H1 (cell line): ENCODE measurements around the gene KRTAP12-3. TPM values are rescaled to one million over a fixed set of nuclear protein-coding genes. Genes with fewer than 3 reads are reported as not detected.
A peak's percentile ranks its signal among the peaks of the same experiment; 100 is the strongest.

Experiments
- CTCF ChIA-PET: fragments of 300-600 bp; sonication (Branson Sonifier 250); formaldehyde crosslinking; loops from one replicate; lab custom pipeline; 2021; ENCODE audit not compliant: partially characterized antibody; lab: Charles Lee
- POLR2A ChIA-PET: fragments of 300-600 bp; sonication (Branson Sonifier 250); formaldehyde crosslinking; loops from one replicate; lab custom pipeline; 2021; ENCODE audit warnings: inconsistent platforms; ENCODE audit not compliant: partially characterized antibody; lab: Charles Lee
- DNase-seq, 2 experiments: peaks; one replicate each; pipeline versions ENCODE4 v3.0.0 to v3.0.0-alpha.2; 2010 to 2022; ENCODE audit warnings: low spot score in 2 of 2, low read depth in 1 of 2, mixed read lengths in 1 of 2
- FAIRE-seq: peaks from 2 replicates; lab custom pipeline; 2011; peaks lifted over from hg19 to GRCh38; lab: Jason Lieb, UNC
- H2AFZ ChIP-seq: 2 replicates; pipeline ENCODE4 v1.8.1; 2012; ENCODE audit warnings: low read length, inconsistent platforms
- H2AK5ac ChIP-seq: 2 replicates; pipeline ENCODE4 v1.6.1; 2013; ENCODE audit warnings: low read depth, low read length
- H2BK120ac ChIP-seq: replicated peaks from 2 replicates; pipeline ENCODE3; 2013; ENCODE audit warnings: low read depth, low read length, inconsistent platforms
- H2BK12ac ChIP-seq: 2 replicates; pipeline ENCODE4 v1.6.1; 2013; ENCODE audit warnings: low read depth, low read length
- H2BK15ac ChIP-seq: 2 replicates; pipeline ENCODE4 v1.6.1; 2013; ENCODE audit warnings: low read length
- H2BK20ac ChIP-seq: 2 replicates; pipeline ENCODE4 v1.6.1; 2013; ENCODE audit warnings: low read length
- H2BK5ac ChIP-seq: 2 replicates; pipeline ENCODE4 v1.6.1; 2013; ENCODE audit warnings: low read depth, low read length
- H3K14ac ChIP-seq: 2 replicates; pipeline ENCODE4 v1.6.1; 2013; ENCODE audit warnings: inconsistent platforms; ENCODE audit not compliant: insufficient read length
- H3K18ac ChIP-seq: 2 replicates; pipeline ENCODE4 v1.6.1; 2013; ENCODE audit warnings: low read length; ENCODE audit errors: extremely low read depth
- H3K23ac ChIP-seq: 2 replicates; pipeline ENCODE4 v1.6.1; 2013; ENCODE audit warnings: inconsistent platforms; ENCODE audit not compliant: insufficient read length
- H3K23me2 ChIP-seq: 2 replicates; pipeline ENCODE4 v1.6.1; 2013; ENCODE audit warnings: low read depth, low read length
- H3K27ac ChIP-seq: 2 replicates; pipeline ENCODE4 v1.6.1; 2011; ENCODE audit warnings: low read depth, low read length, inconsistent platforms
- H3K27me3 ChIP-seq, 4 experiments: replicated peaks in 1 of 4; 1 replicate in 1 of 4; 2 replicates in 3 of 4; pipeline versions ENCODE4 v1.6.1 to v1.8.1; 2011 to 2013; ENCODE audit warnings: low read length in 3 of 4, mild to moderate bottlenecking in 3 of 4, inconsistent platforms in 2 of 4, mixed read lengths in 2 of 4, moderate library complexity in 1 of 4; ENCODE audit not compliant: control insufficient read depth in 3 of 4, insufficient read depth in 3 of 4; ENCODE audit errors: extremely low read depth in 1 of 4
- H3K36me3 ChIP-seq, 4 experiments: 2 replicates each; pipeline versions ENCODE4 v1.6.1 to v1.8.1; 2011 to 2013; ENCODE audit warnings: mild to moderate bottlenecking in 4 of 4, low read length in 3 of 4, moderate library complexity in 2 of 4, control low read depth in 1 of 4, inconsistent platforms in 1 of 4; ENCODE audit not compliant: insufficient read depth in 4 of 4, control insufficient read depth in 2 of 4
- H3K4ac ChIP-seq: replicated peaks from 2 replicates; pipeline ENCODE3; 2013; ENCODE audit warnings: low read length, low read depth, mixed read lengths, inconsistent platforms; ENCODE audit not compliant: insufficient read length
- H3K4me1 ChIP-seq, 4 experiments: replicated peaks in 1 of 4; 1 replicate in 1 of 4; 2 replicates in 3 of 4; pipeline versions ENCODE4 v1.6.1 to v1.8.1; 2011 to 2013; ENCODE audit warnings: low read length in 3 of 4, inconsistent platforms in 2 of 4, mixed read lengths in 1 of 4; ENCODE audit not compliant: insufficient read depth in 4 of 4, control insufficient read depth in 3 of 4
- H3K4me2 ChIP-seq, 2 experiments: 2 replicates each; pipeline versions ENCODE4 v1.6.1 to v1.8.1; 2011 to 2013; ENCODE audit warnings: low read depth in 2 of 2, low read length in 2 of 2, control low read depth in 1 of 2, inconsistent platforms in 1 of 2, mild to moderate bottlenecking in 1 of 2; ENCODE audit not compliant: insufficient read depth in 1 of 2
- H3K4me3 ChIP-seq, 4 experiments: fragments of 200-600, 300-600 bp in 1 of 4; sonication (generic), shearing (Covaris generic), sonication (Bioruptor Twin) in 1 of 4; 2 replicates each; pipeline versions ENCODE4 v1.5.1 to v1.8.1; 2011 to 2016; ENCODE audit warnings: low read length in 4 of 4, low read depth in 3 of 4, control low read depth in 2 of 4, inconsistent platforms in 2 of 4, mild to moderate bottlenecking in 2 of 4, mixed read lengths in 1 of 4, moderate library complexity in 1 of 4; ENCODE audit not compliant: insufficient read depth in 2 of 4; ENCODE audit errors: extremely low read depth in 1 of 4
- H3K56ac ChIP-seq: replicated peaks from 2 replicates; pipeline ENCODE3; 2013; ENCODE audit warnings: low read depth, mild to moderate bottlenecking, mixed read lengths, low read length, inconsistent platforms; ENCODE audit not compliant: insufficient read length
- H3K79me1 ChIP-seq: 2 replicates; pipeline ENCODE4 v1.6.1; 2013; ENCODE audit warnings: low read depth, low read length, control low read depth
- H3K79me2 ChIP-seq, 2 experiments: 2 replicates each; pipeline versions ENCODE4 v1.6.1 to v1.8.1; 2012 to 2013; ENCODE audit warnings: low read length in 2 of 2, mild to moderate bottlenecking in 2 of 2, inconsistent platforms in 1 of 2; ENCODE audit not compliant: insufficient read depth in 2 of 2, control insufficient read depth in 1 of 2
- H3K9ac ChIP-seq, 4 experiments: replicated peaks in 1 of 4; 1 replicate in 1 of 4; 2 replicates in 3 of 4; pipeline versions ENCODE4 v1.6.1 to v1.8.1; 2011 to 2013; ENCODE audit warnings: low read depth in 3 of 4, low read length in 3 of 4, control low read depth in 2 of 4, mild to moderate bottlenecking in 2 of 4, moderate library complexity in 2 of 4, inconsistent platforms in 1 of 4; ENCODE audit errors: extremely low read depth in 1 of 4
- H3K9me3 ChIP-seq, 2 experiments: 2 replicates each; pipeline versions ENCODE4 v1.6.1 to v1.8.1; 2012 to 2013; ENCODE audit warnings: mild to moderate bottlenecking in 2 of 2, moderate library complexity in 2 of 2, control low read depth in 1 of 2, inconsistent platforms in 1 of 2, low read depth in 1 of 2, low read length in 1 of 2, mixed read lengths in 1 of 2; ENCODE audit not compliant: insufficient read depth in 2 of 2
- H4K20me1 ChIP-seq, 2 experiments: replicated peaks in 1 of 2; 2 replicates each; pipeline versions ENCODE3 to v1.8.1; 2011 to 2013; ENCODE audit warnings: inconsistent platforms in 2 of 2, low read length in 2 of 2, mild to moderate bottlenecking in 1 of 2; ENCODE audit not compliant: insufficient read depth in 2 of 2, control insufficient read depth in 1 of 2
- H4K5ac ChIP-seq: 2 replicates; pipeline ENCODE4 v1.6.1; 2013; ENCODE audit warnings: low read length, low read depth, mixed read lengths, inconsistent platforms; ENCODE audit not compliant: insufficient read length
- H4K8ac ChIP-seq: 2 replicates; pipeline ENCODE4 v1.8.0; 2013; ENCODE audit warnings: mild to moderate bottlenecking, moderate library complexity, low read length, inconsistent platforms; ENCODE audit not compliant: insufficient read depth; ENCODE audit errors: extremely low read depth
- H4K91ac ChIP-seq: replicated peaks from 2 replicates; pipeline ENCODE3; 2013; ENCODE audit warnings: low read length, mixed read lengths, inconsistent platforms; ENCODE audit not compliant: insufficient read length
- CREB1 ChIP-seq: IDR thresholded peaks from 2 replicates; pipeline ENCODE4 v1.6.1; 2012; ENCODE audit warnings: inconsistent platforms
- FOSL1 ChIP-seq: IDR thresholded peaks from 2 replicates; pipeline ENCODE4 v1.6.1; 2011; ENCODE audit warnings: mild to moderate bottlenecking, low read depth, low read length, moderate library complexity; ENCODE audit not compliant: insufficient read depth
- GTF2F1 ChIP-seq: IDR thresholded peaks from 2 replicates; pipeline ENCODE4 v1.6.1; 2012; ENCODE audit warnings: low read depth, low read length, improper control_type of control experiment, borderline replicate concordance
- NANOG ChIP-seq: IDR thresholded peaks from 2 replicates; pipeline ENCODE4 v1.6.1; 2011; ENCODE audit warnings: low read length, low read depth, mild to moderate bottlenecking, inconsistent platforms; ENCODE audit not compliant: insufficient read depth, poor library complexity, severe bottlenecking
- RFX5 ChIP-seq: IDR thresholded peaks from 2 replicates; pipeline ENCODE4 v1.6.1; 2011; ENCODE audit warnings: low read depth, low read length, improper control_type of control experiment, borderline replicate concordance
- SP1 ChIP-seq: IDR thresholded peaks from 2 replicates; pipeline ENCODE4 v1.6.1; 2011; ENCODE audit warnings: low read depth, low read length
- TAF7 ChIP-seq: optimal IDR thresholded peaks from 2 replicates; pipeline ENCODE3; 2011; ENCODE audit warnings: low read depth, mild to moderate bottlenecking, inconsistent platforms, low read length, moderate library complexity, borderline replicate concordance
- YY1 ChIP-seq: IDR thresholded peaks from 2 replicates; pipeline ENCODE4 v1.6.1; 2011; ENCODE audit warnings: low read depth, mild to moderate bottlenecking, low read length
- WGBS, 2 experiments: shearing (Covaris generic) in 1 of 2; methylation state at CpG; one replicate each; pipeline versions ENCODE4 v1.1.6 to v1.1.7; 2013 to 2015; ENCODE audit warnings: low lambda C conversion rate in 2 of 2, mixed read lengths in 2 of 2, inconsistent platforms in 1 of 2, low coverage in 1 of 2, missing lambda C conversion rate in 1 of 2; ENCODE audit not compliant: insufficient replicate concordance in 2 of 2, insufficient coverage in 1 of 2, insufficient read length in 1 of 2; ENCODE audit errors: extremely low coverage in 1 of 2, missing lambda C conversion rate in 1 of 2; 5-methylcytosine and 5-hydroxymethylcytosine counted together
- polyA plus RNA-seq, 7 experiments: library from polyadenylated mRNA; depleted of rRNA in 3 of 7; stranded (reverse) in 5 of 7; unstranded in 2 of 7; fragments of >200 nt in 5 of 7; fragments of 200-250 nt in 2 of 7; gene quantifications; 1 replicate in 5 of 7; 2 replicates in 1 of 7; 4 replicates in 1 of 7; pipeline versions ENCODE4 v1.2.1 to v1.2.3, GENCODE V29; 2011 to 2013; ENCODE audit warnings: missing spikeins in 2 of 7, mixed read lengths in 2 of 7
- total RNA-seq: library from RNA; stranded (reverse); fragmentation: NEBNext Ultra II Directional; extraction: Animal tissue kit (Norgen Biotek cat#: 25700); gene quantifications from 2 replicates; pipeline ENCODE4 v1.2.1, GENCODE V29; 2021

The KRTAP12-3 gene
- total and polyA plus RNA-seq, 2 of the 8 experiments (the other 6 are each of a cell fraction or from before 2014, with no cell fraction given), result not detected

DNA sequence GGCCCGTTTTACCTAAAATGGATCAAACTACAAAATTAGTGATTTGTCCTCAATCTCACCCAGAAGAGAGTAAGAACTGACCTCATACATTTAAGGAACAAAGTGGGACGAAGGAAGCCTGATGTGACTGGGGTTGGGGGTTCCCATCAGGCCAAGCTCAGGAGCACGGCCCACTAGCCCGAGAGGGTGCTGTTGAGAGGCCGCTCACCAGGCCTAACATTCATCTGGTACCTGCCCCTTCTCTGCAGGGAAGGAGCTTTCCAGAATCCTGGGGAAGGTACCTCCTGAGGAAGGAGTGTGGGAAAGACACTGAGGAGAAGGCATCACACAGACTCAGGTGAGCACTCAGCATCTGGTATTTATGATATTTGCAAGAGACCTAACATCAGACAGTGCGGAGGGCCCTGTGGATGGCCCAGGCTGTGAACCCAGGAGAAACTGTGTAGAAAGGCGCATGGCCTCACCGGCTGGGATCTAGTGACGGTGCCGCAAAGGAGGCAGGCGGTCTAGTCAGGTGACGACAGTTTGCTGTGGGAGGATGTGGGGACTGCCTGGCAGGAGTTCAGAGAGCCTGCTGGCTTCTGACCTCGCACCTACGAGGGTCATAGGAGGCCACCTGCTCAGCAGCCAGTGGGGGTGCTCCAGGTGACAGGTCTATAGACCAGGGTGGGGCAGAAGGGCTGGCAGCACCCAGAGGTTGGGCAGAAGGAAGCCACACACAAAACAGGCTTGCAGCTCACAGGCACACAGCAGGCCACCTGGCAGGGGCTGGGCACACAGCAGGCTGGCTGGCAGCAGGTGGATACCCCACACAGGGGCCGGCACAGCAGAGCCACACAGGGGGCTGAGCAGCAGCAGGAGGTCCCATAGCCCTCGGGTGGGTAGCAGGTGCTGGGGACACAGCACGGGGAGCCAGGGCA lies 3.8 kb upstream of the KRTAP12-3 start:
- Histone ChIP-seq H2AK5ac (0 out of 2 replicates have a peak overlapping the region, but pooled peaks have one; percentile 53), H2BK120ac (no peak overlapping the region), H3K4me2 (no peak overlapping the region), H3K4me3 (no peak overlapping the region), H2BK12ac (no peak overlapping the region), H4K8ac (no peak overlapping the region), H4K5ac (no peak overlapping the region), H3K14ac (no peak overlapping the region), H3K4me1 (peaks cover 0 to 3% (median 0%) of the 10 kb centered on the region in 4 experiments; a peak in 4 of 7 replicates), H2BK20ac (no peak overlapping the region), H3K56ac (no peak overlapping the region), H3K79me1 (no peaks in the 10 kb centered on the region), H4K20me1 (no peaks in the 10 kb centered on the region), H3K79me2 (no peaks in the 10 kb centered on the region), H3K18ac (no peak overlapping the region)
- DNase-seq (no peak), FAIRE-seq (no peak)
- TF ChIP-seq RFX5, result no peak
- TF ChIP-seq FOSL1, result no peak
- TF ChIP-seq TAF7, result no peak
- no peak for TF ChIP-seq CREB1
- TF ChIP-seq NANOG, result no peak
- no peak for TF ChIP-seq GTF2F1
- no peak for TF ChIP-seq YY1
- TF ChIP-seq SP1, result no peak
- TF ChIP-seq, all 59 proteins: peak for 0
- Histone ChIP-seq H3K27me3 (peaks cover 0 to 2% (median 0%) of the 10 kb centered on the region in 4 experiments; a peak in 1 of 7 replicates), H3K36me3 (no peaks in the 10 kb centered on the region), H3K23me2 (no peaks in the 10 kb centered on the region), H3K9me3 (peaks cover 0 to 4% of the 10 kb centered on the region in 2 experiments; a peak in 2 of 4 replicates), H3K4ac (no peak overlapping the region), H4K91ac (no peak overlapping the region), H2BK5ac (no peak overlapping the region), H2BK15ac (no peak overlapping the region), H2AFZ (no peak overlapping the region), H3K27ac (no peak overlapping the region), H3K23ac (no peak overlapping the region), H3K9ac (no peak overlapping the region)
- ChIA-PET CTCF (interaction anchor here (1.0 kb wide), 1 partner anchor 35 kb away, joined by 3 read pairs; no protein-coding TSS in a partner anchor), POLR2A (no interaction called here)
- 92% methylated on average over 17 of the region's 17 CpGs; no CpG with 5 or more reads in 1 of the 2 experiments for whole genome bisulfite sequencing, 2 experiments
